PC-9 (cell line): ENCODE data around the gene KIF5B. TPM values are rescaled to one million over a fixed set of nuclear protein-coding genes. Genes with fewer than 3 reads are reported as not detected.
A peak's percentile ranks its signal among the peaks of the same experiment; 100 is the strongest.

Source experiments
- Bru-seq: library from RNA; stranded (reverse); fragments of 400-500 nt; gene quantifications from one replicate; lab custom pipeline; 2021; lab: Mats Ljungman, UMichigan
- BruChase-seq, 2 experiments: library from RNA; stranded (reverse); fragments of 400-500 nt; gene quantifications; one replicate each; lab custom pipeline; 2021; lab: Mats Ljungman, UMichigan
- BruUV-seq: library from RNA; stranded (reverse); fragments of 400-500 nt; replicated peaks from 2 replicates; lab custom pipeline; 2021; lab: Mats Ljungman, UMichigan
- CTCF ChIA-PET: fragments of 300-600 bp; sonication (Branson Sonifier 250); formaldehyde crosslinking; loops from one replicate; lab custom pipeline; 2022; ENCODE audit warnings: antibody characterized with exemption; lab: Charles Lee
- POLR2A ChIA-PET: fragments of 300-600 bp; sonication (Branson Sonifier 250); formaldehyde crosslinking; loops from one replicate; lab custom pipeline; 2022; ENCODE audit warnings: antibody characterized with exemption; ENCODE audit not compliant: unreplicated experiment; lab: Charles Lee
- DNase-seq, 2 experiments: peaks; one replicate each; pipeline versions ENCODE4 v3.0.0 to v3.0.0-alpha.2; 2015 to 2022; ENCODE audit warnings: mixed read lengths in 1 of 2
- H2AFZ ChIP-seq: fragments of 200-600 bp; sonication (generic); 2 replicates; pipeline ENCODE4 v1.8.1; 2017; ENCODE audit warnings: antibody characterized with exemption
- H3F3A ChIP-seq: fragments of 200-600 bp; sonication (generic); 2 replicates; pipeline ENCODE4 v1.8.1; 2017; ENCODE audit warnings: antibody characterized with exemption, mild to moderate bottlenecking, low read depth; ENCODE audit not compliant: insufficient read depth
- H3K27ac ChIP-seq: fragments of 200-600 bp; sonication (generic); 2 replicates; pipeline ENCODE4 v1.6.1; 2016; ENCODE audit warnings: mixed run types
- H3K27me3 ChIP-seq: fragments of 200-600 bp; sonication (generic); 2 replicates; pipeline ENCODE4 v1.6.1; 2016; ENCODE audit warnings: low read depth, mixed run types; ENCODE audit not compliant: insufficient read depth
- H3K36me3 ChIP-seq: fragments of 200-600 bp; sonication (generic); 2 replicates; pipeline ENCODE4 v1.6.1; 2016; ENCODE audit warnings: low read depth, mixed run types
- H3K4me1 ChIP-seq: fragments of 200-600 bp; sonication (generic); replicated peaks from 2 replicates; pipeline ENCODE4 v1.6.1; 2016; ENCODE audit warnings: mixed run types; ENCODE audit not compliant: insufficient read depth
- H3K4me2 ChIP-seq: fragments of 200-600 bp; sonication (generic); 2 replicates; pipeline ENCODE4 v1.6.1; 2017; ENCODE audit warnings: mixed run types
- H3K4me3 ChIP-seq: fragments of 200-600 bp; sonication (generic); 2 replicates; pipeline ENCODE4 v1.6.1; 2016; ENCODE audit warnings: mixed run types
- H3K79me2 ChIP-seq: fragments of 200-600 bp; sonication (generic); 2 replicates; pipeline ENCODE4 v1.6.1; 2017; ENCODE audit warnings: low read depth, mixed run types
- H3K9me2 ChIP-seq: fragments of 200-600 bp; sonication (generic); 2 replicates; pipeline ENCODE4 v1.8.1; 2017; ENCODE audit warnings: mild to moderate bottlenecking; ENCODE audit not compliant: insufficient read depth
- H3K9me3 ChIP-seq: fragments of 200-600 bp; sonication (generic); 2 replicates; pipeline ENCODE4 v1.8.1; 2016; ENCODE audit warnings: low read depth; ENCODE audit not compliant: insufficient read depth
- H4K20me1 ChIP-seq: fragments of 200-600 bp; sonication (generic); 2 replicates; pipeline ENCODE4 v1.8.1; 2017; ENCODE audit not compliant: insufficient read depth
- EZH2 ChIP-seq: fragments of 200-600 bp; sonication (generic); IDR thresholded peaks from 2 replicates; pipeline ENCODE4 v1.8.0; 2017; ENCODE audit warnings: antibody characterized with exemption, low read depth
- intact Hi-C: fragments of 100-400 bp; cut with micrococcal nuclease; formaldehyde crosslinking; loops from one replicate; pipeline ENCODE4 v1.10.0; 2022; ENCODE audit not compliant: unreplicated experiment
- long read RNA-seq: library from polyadenylated mRNA; stranded (forward); transcript quantifications from one replicate; pipeline ENCODE4 v2.0.0, GENCODE V29; 2022
- total RNA-seq: library from RNA; stranded (reverse); gene quantifications from 2 replicates; pipeline ENCODE4 v1.2.3, GENCODE V29; 2021
- TF ChIP-seq, protein P1 (sequence below): fragments of 200-600 bp; sonication (generic); conservative IDR thresholded peaks from 2 replicates; pipeline ENCODE4 v1.6.1; 2017; ENCODE audit warnings: mixed run types, antibody characterized with exemption, mild to moderate bottlenecking, moderate library complexity

Gene KIF5B
- total RNA-seq (64.9 and 76.9 TPM in 2 replicates), Bru-seq, nascent RNA (percentile 95 among the genes with signal in this experiment), BruChase-seq, experiment 1, labeled RNA remaining after a 2-hour chase (percentile 92 among the genes with signal in this experiment), BruChase-seq, experiment 2, labeled RNA remaining after a 6-hour chase (percentile 97 among the genes with signal in this experiment)
- long read RNA-seq, full-length matches to known transcripts = 42 of 93 reads
- long read RNA-seq, partial matches to known transcripts = 40 of 93 reads
- long read RNA-seq, other reads (novel, unspliced or antisense) = 11 of 93 reads

- peaks cover 39% of the 10 kb centered on the region for H4K20me1 ChIP-seq
- POLR2A ChIA-PET = interaction anchor here (0.5 to 0.7 kb wide), 6 partner anchors 12 to 925 kb away, joined by 3 to 6 read pairs (median 4); no protein-coding TSS in a partner anchor
- H3K4me1 ChIP-seq = peaks cover 25% of the 10 kb centered on the region
- no peaks in the 10 kb centered on the region for H3K9me2 ChIP-seq
- CTCF ChIA-PET = no interaction called here
- intact Hi-C loops = loop anchor here (10.0 kb wide), 3 partner anchors 138 to 318 kb away; partner anchors contain the start of gene EPC1
- no TSS peak for BruUV-seq
- H3K4me3 ChIP-seq = peak within 1 kb of the TSS; percentile 91
- H3K9me3 ChIP-seq = no peaks in the 10 kb centered on the region
- H3K27me3 ChIP-seq = no peaks in the 10 kb centered on the region
- H3K27ac ChIP-seq = peak within 1 kb of the TSS; percentile 66
- H3K36me3 ChIP-seq = no peaks in the 10 kb centered on the region
- TF ChIP-seq, protein P1, sequence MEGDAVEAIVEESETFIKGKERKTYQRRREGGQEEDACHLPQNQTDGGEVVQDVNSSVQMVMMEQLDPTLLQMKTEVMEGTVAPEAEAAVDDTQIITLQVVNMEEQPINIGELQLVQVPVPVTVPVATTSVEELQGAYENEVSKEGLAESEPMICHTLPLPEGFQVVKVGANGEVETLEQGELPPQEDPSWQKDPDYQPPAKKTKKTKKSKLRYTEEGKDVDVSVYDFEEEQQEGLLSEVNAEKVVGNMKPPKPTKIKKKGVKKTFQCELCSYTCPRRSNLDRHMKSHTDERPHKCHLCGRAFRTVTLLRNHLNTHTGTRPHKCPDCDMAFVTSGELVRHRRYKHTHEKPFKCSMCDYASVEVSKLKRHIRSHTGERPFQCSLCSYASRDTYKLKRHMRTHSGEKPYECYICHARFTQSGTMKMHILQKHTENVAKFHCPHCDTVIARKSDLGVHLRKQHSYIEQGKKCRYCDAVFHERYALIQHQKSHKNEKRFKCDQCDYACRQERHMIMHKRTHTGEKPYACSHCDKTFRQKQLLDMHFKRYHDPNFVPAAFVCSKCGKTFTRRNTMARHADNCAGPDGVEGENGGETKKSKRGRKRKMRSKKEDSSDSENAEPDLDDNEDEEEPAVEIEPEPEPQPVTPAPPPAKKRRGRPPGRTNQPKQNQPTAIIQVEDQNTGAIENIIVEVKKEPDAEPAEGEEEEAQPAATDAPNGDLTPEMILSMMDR = no peak
- no peak for TF ChIP-seq EZH2
- H3K4me2 ChIP-seq = peak within 1 kb of the TSS; percentile 98
- peaks cover 47% of the 10 kb centered on the region for H3K79me2 ChIP-seq
- H3F3A ChIP-seq = no peaks in the 10 kb centered on the region
- H2AFZ ChIP-seq = peak within 1 kb of the TSS; percentile 96
- DNase-seq = peak; percentile 54 to 86
These were observed at the start of gene KIF5B for GRCh38 chr10:32056136-32057035. Gene KIF5B (minus strand): TSS chr10:32056425. CDS start chr10:32055973, 452 bp downstream.

- TF ChIP-seq EZH2 = no peak
- TF ChIP-seq, protein P1 = no peak
- no TSS peak for BruUV-seq
- Histone ChIP-seq H3F3A (no peaks in the 10 kb centered on the region), H3K36me3 (no peaks in the 10 kb centered on the region), H3K9me3 (no peaks in the 10 kb centered on the region), H2AFZ (no peak overlapping the region), H3K4me2 (no peak overlapping the region), H3K79me2 (no peaks in the 10 kb centered on the region), H4K20me1 (no peaks in the 10 kb centered on the region), H3K4me1 (no peaks in the 10 kb centered on the region), H3K27ac (no peak overlapping the region), H3K4me3 (no peak overlapping the region), H3K9me2 (no peaks in the 10 kb centered on the region), H3K27me3 (no peaks in the 10 kb centered on the region)
- no peak for DNase-seq
- intact Hi-C loops = no loop called here
- CTCF ChIA-PET = no interaction called here
- POLR2A ChIA-PET = no interaction called here
These were observed 49.7 kb upstream of the KIF5B start for GRCh38 chr10:32105782-32106382.
